ENCODE measurements around the gene TMEM163.

The TMEM163 gene

GRCh38 chr2:134689315-134689714 lies 29.5 kb downstream of the TMEM163 start:
- peak; percentile 57 for DNase-seq

- DNase-seq: no peak
Measured at GRCh38 chr2:134685967-134686366, 32.8 kb downstream of the TMEM163 start.

- DNase-seq: peak; percentile 88
Measured at GRCh38 chr2:134683561-134684112, 35.2 kb downstream of the TMEM163 start.

- DNase-seq: no peak
Measured at GRCh38 chr2:134682726-134683125, 36.1 kb downstream of the TMEM163 start.

- no peak for DNase-seq
Measured at GRCh38 chr2:134681201-134681600, 37.6 kb downstream of the TMEM163 start.

GRCh38 chr2:134679745-134680144 lies 39.1 kb downstream of the TMEM163 start:
- DNase-seq: peak; percentile 51

- peak; percentile 16 for DNase-seq
Measured at GRCh38 chr2:134679294-134679693, 39.5 kb downstream of the TMEM163 start.

- DNase-seq: peak; percentile 30
Measured at GRCh38 chr2:134677856-134678756, 40.7 kb downstream of the TMEM163 start.

GRCh38 chr2:134676960-134677359 lies 41.8 kb downstream of the TMEM163 start:
- DNase-seq: no peak

GRCh38 chr2:134675314-134675713 lies 43.5 kb downstream of the TMEM163 start:
- peak; percentile 31 for DNase-seq

- DNase-seq: no peak
Measured at GRCh38 chr2:134674687-134675086, 44.1 kb downstream of the TMEM163 start.

- DNase-seq: no peak
Measured at GRCh38 chr2:134671513-134671912, 47.3 kb downstream of the TMEM163 start.

- DNase-seq: no peak
Measured at GRCh38 chr2:134670955-134671354, 47.8 kb downstream of the TMEM163 start.

GRCh38 chr2:134669731-134670669 lies 48.8 kb downstream of the TMEM163 start:
- DNase-seq: no peak

GRCh38 chr2:134668821-134669220 lies 50.0 kb downstream of the TMEM163 start:
- no peak for DNase-seq

- no peak for DNase-seq
Measured at GRCh38 chr2:134667541-134667940, 51.3 kb downstream of the TMEM163 start.

GRCh38 chr2:134667081-134667480 lies 51.7 kb downstream of the TMEM163 start:
- DNase-seq: no peak

- no peak for DNase-seq
Measured at GRCh38 chr2:134665727-134666506, 52.9 kb downstream of the TMEM163 start.

- DNase-seq: no peak
Measured at GRCh38 chr2:134663451-134664450, 55.0 kb downstream of the TMEM163 start.

- no peak for DNase-seq
Measured at GRCh38 chr2:134662751-134663150, 56.0 kb downstream of the TMEM163 start.

Data from suppressor macrophage treated with lipopolysaccharide for 4 hours (primary cell).